HFFc6 (cell line): ENCODE results near the gene SYK. TPM values are rescaled to one million over a fixed set of nuclear protein-coding genes. Genes with fewer than 3 reads are reported as not detected.

Experiments used
- DNase-seq: peaks from one replicate; pipeline ENCODE4 v3.0.0-alpha.2; 2018
- H3K27ac Mint-ChIP-seq: 2 replicates; pipeline ENCODE4 v1.8.0; 2020; ENCODE audit warnings: mild to moderate bottlenecking, mixed read lengths
- H3K27me3 Mint-ChIP-seq: 2 replicates; pipeline ENCODE4 v1.8.0; 2021; ENCODE audit warnings: mild to moderate bottlenecking, moderate library complexity, mixed read lengths; ENCODE audit not compliant: insufficient read depth
- H3K36me3 Mint-ChIP-seq: 2 replicates; pipeline ENCODE4 v1.8.0; 2021; ENCODE audit warnings: low read depth, mixed read lengths
- H3K4me1 Mint-ChIP-seq: 2 replicates; pipeline ENCODE4 v1.8.0; 2020; ENCODE audit warnings: low read depth, mixed read lengths
- H3K4me3 Mint-ChIP-seq: 2 replicates; pipeline ENCODE4 v1.8.0; 2020; ENCODE audit warnings: mild to moderate bottlenecking, moderate library complexity, mixed read lengths
- H3K9me3 Mint-ChIP-seq: 2 replicates; pipeline ENCODE4 v1.8.0; 2020; ENCODE audit warnings: mild to moderate bottlenecking, mixed read lengths
- CTCF ChIP-seq: fragments of 200-600 bp; sonication (generic); IDR thresholded peaks from 2 replicates; pipeline ENCODE4 v1.5.0; 2021; ENCODE audit warnings: antibody characterized with exemption, mild to moderate bottlenecking
- total RNA-seq, 6 experiments: library from RNA; stranded (reverse); fragmentation: NEBNext Ultra II Directional; extraction: Animal tissue kit (Norgen Biotek cat#: 25700); gene quantifications; 2 replicates in 1 of 6; 3 replicates in 5 of 6; pipeline ENCODE4 v1.2.3, GENCODE V29; 2021

The SYK gene
- total RNA-seq, 6 experiments from 2014 or later = not detected

- DNase-seq = no peak
- peaks cover 9% of the 10 kb centered on the region; the same call in 1 of the 2 replicates for H3K27me3 Mint-ChIP-seq
- H3K27ac Mint-ChIP-seq = no peak overlapping the region
- no peaks in the 10 kb centered on the region for H3K4me1 Mint-ChIP-seq
- H3K9me3 Mint-ChIP-seq = 0 out of 2 replicates have a peak, but pooled peaks cover under 1% of the 10 kb centered on the region
- H3K4me3 Mint-ChIP-seq = no peak overlapping the region
- no peak for TF ChIP-seq CTCF
- no peaks in the 10 kb centered on the region for H3K36me3 Mint-ChIP-seq
Measured at GRCh38 chr9:90878562-90878961, 76.9 kb downstream of the SYK start.

GRCh38 chr9:90880066-90880465 is 78.4 kb downstream of the SYK start:
- Mint-ChIP-seq H3K27me3 (peaks cover 5% of the 10 kb centered on the region; the same call in 1 of the 2 replicates), H3K27ac (no peak overlapping the region), H3K4me3 (no peak overlapping the region), H3K36me3 (no peaks in the 10 kb centered on the region), H3K9me3 (0 out of 2 replicates have a peak, but pooled peaks cover 4% of the 10 kb centered on the region), H3K4me1 (no peaks in the 10 kb centered on the region)
- TF ChIP-seq CTCF = no peak
- no peak for DNase-seq

- H3K36me3 Mint-ChIP-seq = no peaks in the 10 kb centered on the region
- no peak overlapping the region for H3K27ac Mint-ChIP-seq
- H3K27me3 Mint-ChIP-seq = peaks cover 5% of the 10 kb centered on the region; the same call in 1 of the 2 replicates
- H3K9me3 Mint-ChIP-seq = 0 out of 2 replicates have a peak, but pooled peaks cover 4% of the 10 kb centered on the region
- no peak overlapping the region for H3K4me3 Mint-ChIP-seq
- no peak for DNase-seq
- H3K4me1 Mint-ChIP-seq = no peaks in the 10 kb centered on the region
- TF ChIP-seq CTCF = no peak
Measured at GRCh38 chr9:90880669-90881068, 79.0 kb downstream of the SYK start.

GRCh38 chr9:90881648-90882047 is 80.0 kb downstream of the SYK start:
- TF ChIP-seq CTCF = no peak
- H3K4me1 Mint-ChIP-seq = no peaks in the 10 kb centered on the region
- no peak overlapping the region for H3K27ac Mint-ChIP-seq
- H3K4me3 Mint-ChIP-seq = no peak overlapping the region
- no peaks in the 10 kb centered on the region for H3K36me3 Mint-ChIP-seq
- 0 out of 2 replicates have a peak, but pooled peaks cover 4% of the 10 kb centered on the region for H3K9me3 Mint-ChIP-seq
- no peak for DNase-seq
- peaks cover 5% of the 10 kb centered on the region; the same call in 1 of the 2 replicates for H3K27me3 Mint-ChIP-seq

GRCh38 chr9:90882991-90883600 is 81.5 kb downstream of the SYK start:
- peaks cover 2% of the 10 kb centered on the region; the same call in 1 of the 2 replicates for H3K27me3 Mint-ChIP-seq
- H3K9me3 Mint-ChIP-seq = 0 out of 2 replicates have a peak, but pooled peaks cover 4% of the 10 kb centered on the region
- DNase-seq = no peak
- H3K4me1 Mint-ChIP-seq = no peaks in the 10 kb centered on the region
- no peaks in the 10 kb centered on the region for H3K36me3 Mint-ChIP-seq
- TF ChIP-seq CTCF = no peak
- no peak overlapping the region for H3K27ac Mint-ChIP-seq
- H3K4me3 Mint-ChIP-seq = no peak overlapping the region
